GM12892 (cell line): ENCODE results near the gene TMEM191C. TPM values are rescaled to one million over a fixed set of nuclear protein-coding genes. Genes with fewer than 3 reads are reported as not detected.
"Not testable (repeated sequence)": the region's sequence is repeated elsewhere in the genome, so short reads cannot be mapped to it uniquely, and the experiment has no call there.

ENCODE experiments used
- DNase-seq: peaks from one replicate; pipeline ENCODE4 v3.0.0; 2011; ENCODE audit not compliant: insufficient read length
- FAIRE-seq: peaks from 2 replicates; lab custom pipeline; 2011; peaks lifted over from hg19 to GRCh38; lab: Jason Lieb, UNC
- polyA plus RNA-seq: library from polyadenylated mRNA; unstranded; fragments of >200 nt; gene quantifications from one replicate; pipeline ENCODE4 v1.2.1, GENCODE V29; 2012; ENCODE audit warnings: missing spikeins, inconsistent platforms; ENCODE audit not compliant: missing spikeins

Gene TMEM191C
- polyA plus RNA-seq, result 2.8 TPM

GRCh38 chr22:21467337-21468193, at the start of gene TMEM191C:
TMEM191C (plus strand) TSS chr22:21467387; CDS start chr22:21467460, 73 bp downstream.
- not testable (repeated sequence) for DNase-seq, FAIRE-seq

- DNase-seq, result not testable (repeated sequence)
Measured at GRCh38 chr22:21417853-21418252, 49.3 kb upstream of the TMEM191C start.

GRCh38 chr22:21418974-21419638, 48.1 kb upstream of the TMEM191C start:
- FAIRE-seq, DNase-seq: not testable (repeated sequence)

More at GRCh38 chr22:21417853-21418252, 49.3 kb upstream of the TMEM191C start:
- FAIRE-seq, result not testable (repeated sequence)

GRCh38 chr22:21420180-21420763, 46.9 kb upstream of the TMEM191C start:
- not testable (repeated sequence) for FAIRE-seq, DNase-seq

- not testable (repeated sequence) for FAIRE-seq
Measured at GRCh38 chr22:21424084-21424709, 43.0 kb upstream of the TMEM191C start.

GRCh38 chr22:21434378-21435233, 32.6 kb upstream of the TMEM191C start:
- not testable (repeated sequence) for DNase-seq, FAIRE-seq

More at GRCh38 chr22:21424084-21424709, 43.0 kb upstream of the TMEM191C start:
- not testable (repeated sequence) for DNase-seq

- not testable (repeated sequence) for DNase-seq, FAIRE-seq
Measured at GRCh38 chr22:21435998-21436810, 31.0 kb upstream of the TMEM191C start.

- not testable (repeated sequence) for DNase-seq, FAIRE-seq
Measured at GRCh38 chr22:21438013-21438412, 29.2 kb upstream of the TMEM191C start.

- DNase-seq, FAIRE-seq: not testable (repeated sequence)
Measured at GRCh38 chr22:21440018-21440636, 27.1 kb upstream of the TMEM191C start.

- FAIRE-seq, DNase-seq: not testable (repeated sequence)
Measured at GRCh38 chr22:21440676-21441075, 26.5 kb upstream of the TMEM191C start.

- FAIRE-seq, DNase-seq: not testable (repeated sequence)
Measured at GRCh38 chr22:21441170-21441569, 26.0 kb upstream of the TMEM191C start.

GRCh38 chr22:21442123-21442522, 25.1 kb upstream of the TMEM191C start:
- not testable (repeated sequence) for DNase-seq, FAIRE-seq

- FAIRE-seq, result not testable (repeated sequence)
Measured at GRCh38 chr22:21442646-21443045, 24.5 kb upstream of the TMEM191C start.

More at GRCh38 chr22:21442646-21443045, 24.5 kb upstream of the TMEM191C start:
- DNase-seq, result not testable (repeated sequence)
